ENCODE data around the gene CYTH1.

CYTH1 gene

DNA sequence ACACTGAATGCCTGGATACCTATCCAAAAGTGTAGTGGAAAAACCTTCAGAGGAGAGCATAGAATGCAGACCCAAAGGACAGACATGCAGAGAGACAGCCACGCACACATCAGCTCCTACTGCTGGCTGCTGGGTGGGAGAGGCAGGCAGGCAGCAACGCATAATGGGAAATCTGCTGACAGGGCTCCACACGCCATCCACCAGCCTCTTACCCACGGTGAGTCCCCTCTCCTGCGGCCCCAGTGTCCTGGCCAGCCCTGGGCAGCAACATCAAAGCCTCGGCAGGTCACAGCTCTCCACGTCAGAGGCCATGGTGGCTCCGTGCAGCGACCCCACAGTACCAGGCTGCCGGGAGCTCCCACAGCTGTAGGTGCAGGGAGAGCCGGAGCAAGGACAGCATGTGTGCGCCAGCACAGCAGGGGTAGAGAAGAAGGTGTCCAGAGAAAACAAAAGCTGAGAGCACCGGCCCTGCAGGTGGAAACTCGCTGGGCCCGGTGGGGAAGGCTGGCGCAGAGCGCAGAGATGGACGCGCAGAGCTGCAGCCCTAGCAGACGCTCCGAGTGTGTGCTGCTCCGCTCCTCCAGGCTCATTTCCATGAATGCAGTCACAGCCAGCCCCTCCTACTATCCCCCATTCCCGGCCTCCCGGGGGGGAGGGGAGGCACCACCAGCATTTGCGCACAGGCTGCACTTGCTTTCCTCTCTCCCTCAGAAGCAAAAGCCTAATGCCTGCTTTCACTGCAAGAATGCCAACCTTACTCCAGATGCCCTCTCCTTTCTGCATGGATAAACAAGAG, 58.9 kb downstream of the CYTH1 start:
- Histone ChIP-seq H3K27me3 (no peaks in the 10 kb centered on the region), H3K4me3 (ENCODE audit: low read depth in 1 of 2, low read length in 1 of 2) (no peak overlapping the region), H3K36me3 (peaks cover 11% of the 10 kb centered on the region), H3K4me1 (ENCODE audit: control insufficient read depth in 1 of 2, insufficient read depth in 1 of 2, low read depth in 1 of 2, low read length in 1 of 2) (peaks cover 24 to 33% of the 10 kb centered on the region in 2 experiments), H3K9me3 (no peaks in the 10 kb centered on the region), H3K27ac (no peak overlapping the region)
- no peak for TF ChIP-seq CTCF (IDR thresholded peaks at IDR 0.05)

GRCh38 chr17:78722246-78722761, 59.8 kb downstream of the CYTH1 start:
- H3K36me3 ChIP-seq, result peaks cover 7% of the 10 kb centered on the region
- no peak for TF ChIP-seq CTCF (IDR thresholded peaks at IDR 0.05)
- no peaks in the 10 kb centered on the region for H3K27me3 ChIP-seq
- H3K27ac ChIP-seq, result peak overlapping the region; percentile 39
- no peaks in the 10 kb centered on the region for H3K9me3 ChIP-seq
- H3K4me3 ChIP-seq (ENCODE audit: low read depth in 1 of 2, low read length in 1 of 2), result no peak overlapping the region
- H3K4me1 ChIP-seq (ENCODE audit: control insufficient read depth in 1 of 2, insufficient read depth in 1 of 2, low read depth in 1 of 2, low read length in 1 of 2), result peaks cover 31 to 42% of the 10 kb centered on the region in 2 experiments

- no peak for TF ChIP-seq CTCF (IDR thresholded peaks at IDR 0.05)
- peaks cover 27 to 55% of the 10 kb centered on the region in 2 experiments for H3K4me1 ChIP-seq (ENCODE audit: control insufficient read depth in 1 of 2, insufficient read depth in 1 of 2, low read depth in 1 of 2, low read length in 1 of 2)
- H3K9me3 ChIP-seq, result no peaks in the 10 kb centered on the region
- peak overlapping the region; percentile 59 for H3K27ac ChIP-seq
- no peak overlapping the region for H3K4me3 ChIP-seq (ENCODE audit: low read depth in 1 of 2, low read length in 1 of 2)
- H3K36me3 ChIP-seq, result peaks cover 6% of the 10 kb centered on the region
- no peaks in the 10 kb centered on the region for H3K27me3 ChIP-seq
These were observed 62.3 kb downstream of the CYTH1 start for GRCh38 chr17:78719630-78720298.

- H3K4me1 ChIP-seq (ENCODE audit: control insufficient read depth in 1 of 2, insufficient read depth in 1 of 2, low read depth in 1 of 2, low read length in 1 of 2), result peaks cover 27 to 55% of the 10 kb centered on the region in 2 experiments
- no peak overlapping the region for H3K4me3 ChIP-seq (ENCODE audit: low read depth in 1 of 2, low read length in 1 of 2)
- H3K36me3 ChIP-seq, result peaks cover 6% of the 10 kb centered on the region
- H3K27ac ChIP-seq, result peak overlapping the region; percentile 59
- H3K9me3 ChIP-seq, result no peaks in the 10 kb centered on the region
- no peaks in the 10 kb centered on the region for H3K27me3 ChIP-seq
- no peak for TF ChIP-seq CTCF (IDR thresholded peaks at IDR 0.05)
These were observed 63.4 kb downstream of the CYTH1 start for GRCh38 chr17:78718575-78719208.

GRCh38 chr17:78717431-78717980, 64.6 kb downstream of the CYTH1 start:
- Histone ChIP-seq H3K36me3 (no peaks in the 10 kb centered on the region), H3K27me3 (no peaks in the 10 kb centered on the region), H3K4me1 (ENCODE audit: control insufficient read depth in 1 of 2, insufficient read depth in 1 of 2, low read depth in 1 of 2, low read length in 1 of 2) (peaks cover 35 to 63% of the 10 kb centered on the region in 2 experiments), H3K9me3 (no peaks in the 10 kb centered on the region), H3K27ac (peak overlapping the region; percentile 59), H3K4me3 (ENCODE audit: low read depth in 1 of 2, low read length in 1 of 2) (no peak overlapping the region)
- TF ChIP-seq CTCF (IDR thresholded peaks at IDR 0.05), result no peak
